IPS-15b (cell line): ENCODE results near the gene RARB.

Experiments used
- H3K27me3 ChIP-seq: one replicate; pipeline ENCODE4 v1.6.1; 2013; ENCODE audit warnings: low read length; ENCODE audit not compliant: control insufficient read depth, insufficient read depth
- H3K36me3 ChIP-seq: one replicate; pipeline ENCODE4 v1.6.1; 2013; ENCODE audit warnings: low read length; ENCODE audit not compliant: control insufficient read depth, insufficient read depth
- H3K4me1 ChIP-seq: one replicate; pipeline ENCODE4 v1.6.1; 2013; ENCODE audit warnings: mild to moderate bottlenecking, low read length; ENCODE audit not compliant: control insufficient read depth, insufficient read depth
- H3K4me3 ChIP-seq: one replicate; pipeline ENCODE4 v1.5.1; 2013; ENCODE audit warnings: low read depth, low read length
- H3K9ac ChIP-seq: one replicate; pipeline ENCODE4 v1.6.1; 2013; ENCODE audit warnings: low read depth, mild to moderate bottlenecking, low read length
- H3K9me3 ChIP-seq: one replicate; pipeline ENCODE4 v1.6.1; 2013; ENCODE audit warnings: mild to moderate bottlenecking, low read length; ENCODE audit not compliant: control insufficient read depth, insufficient read depth

The RARB gene

DNA sequence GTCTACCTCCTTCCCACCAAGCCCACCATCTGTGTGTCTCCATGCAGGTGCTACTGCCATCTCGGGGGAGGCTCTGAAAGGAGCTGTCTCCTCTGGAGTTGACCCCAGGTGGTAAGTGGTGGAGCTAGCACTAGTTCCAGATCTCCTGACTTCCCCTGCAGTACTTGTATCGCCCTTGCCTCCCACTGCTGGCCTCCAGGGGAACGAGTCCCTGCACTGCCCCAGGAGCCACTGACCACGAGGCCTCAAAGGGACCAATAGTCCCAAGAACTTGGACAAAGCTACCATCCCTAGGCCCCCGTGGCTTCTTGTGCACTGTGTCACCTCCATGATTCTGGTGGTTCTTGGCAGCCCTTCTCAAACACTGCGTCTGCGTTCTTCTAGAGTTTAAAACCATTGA, 137.7 kb downstream of the RARB start:
- Histone ChIP-seq H3K27me3 (no peaks in the 10 kb centered on the region), H3K4me3 (no peak overlapping the region), H3K36me3 (no peaks in the 10 kb centered on the region), H3K9ac (no peak overlapping the region), H3K4me1 (no peaks in the 10 kb centered on the region), H3K9me3 (no peaks in the 10 kb centered on the region)

- Histone ChIP-seq H3K9ac (no peak overlapping the region), H3K4me1 (no peaks in the 10 kb centered on the region), H3K27me3 (no peaks in the 10 kb centered on the region), H3K9me3 (no peaks in the 10 kb centered on the region), H3K4me3 (no peak overlapping the region), H3K36me3 (no peaks in the 10 kb centered on the region)
Observed at GRCh38 chr3:25566358-25566920, 138.4 kb downstream of the RARB start.

DNA sequence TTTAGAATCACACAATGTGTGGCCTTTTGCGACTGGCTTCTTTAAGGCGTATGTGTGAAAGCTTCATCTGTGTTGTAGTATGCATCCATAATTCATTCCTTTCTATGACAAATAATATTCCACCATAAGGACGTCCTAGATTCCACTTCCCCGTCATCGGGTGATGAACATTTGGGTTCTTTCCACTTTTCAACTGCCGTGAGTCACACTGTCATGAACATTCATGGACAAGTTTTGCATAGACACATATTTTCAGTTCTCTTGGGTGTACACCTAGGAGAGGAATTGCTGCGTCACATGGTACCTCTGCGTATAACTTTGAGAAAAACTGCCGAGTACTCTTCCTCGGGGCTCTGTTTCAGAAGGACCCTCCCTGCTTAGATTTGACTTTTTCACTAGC, 139.3 kb downstream of the RARB start:
- no peaks in the 10 kb centered on the region for H3K27me3 ChIP-seq
- H3K4me3 ChIP-seq: no peak overlapping the region

GRCh38 chr3:25567806-25568524, 139.9 kb downstream of the RARB start:
- Histone ChIP-seq H3K36me3 (no peaks in the 10 kb centered on the region), H3K4me3 (no peak overlapping the region), H3K9me3 (no peaks in the 10 kb centered on the region), H3K27me3 (no peaks in the 10 kb centered on the region), H3K4me1 (no peaks in the 10 kb centered on the region), H3K9ac (no peak overlapping the region)

More for the DNA sequence above, 139.3 kb downstream of the RARB start:
- H3K36me3 ChIP-seq: no peaks in the 10 kb centered on the region
- H3K9me3 ChIP-seq: no peaks in the 10 kb centered on the region
- H3K9ac ChIP-seq: no peak overlapping the region
- no peaks in the 10 kb centered on the region for H3K4me1 ChIP-seq

- Histone ChIP-seq H3K4me1 (no peaks in the 10 kb centered on the region), H3K9ac (no peak overlapping the region)
Observed at GRCh38 chr3:25568525-25569078, 140.5 kb downstream of the RARB start.

DNA sequence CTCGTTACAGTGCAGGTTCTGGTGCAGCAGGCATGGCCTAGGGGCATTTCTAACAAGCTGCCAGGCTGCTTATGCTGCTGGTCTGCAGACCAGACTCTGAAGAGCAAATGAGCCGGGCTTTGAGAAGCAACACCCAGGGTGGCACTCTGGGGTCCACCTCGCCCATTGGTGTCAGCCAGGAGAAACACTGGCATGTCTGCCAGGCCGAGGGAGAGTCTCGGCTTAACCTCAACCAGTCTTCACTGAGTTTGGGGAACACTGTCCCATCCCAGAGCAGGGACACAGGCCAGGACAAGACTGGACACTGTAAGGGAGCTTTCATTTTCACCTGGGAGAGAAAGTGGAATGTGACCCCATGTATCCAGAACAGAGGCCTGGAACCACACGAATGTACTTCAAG, 143.2 kb downstream of the RARB start:
- Histone ChIP-seq H3K4me1 (no peaks in the 10 kb centered on the region), H3K27me3 (no peaks in the 10 kb centered on the region), H3K9ac (no peak overlapping the region), H3K4me3 (no peak overlapping the region), H3K9me3 (no peaks in the 10 kb centered on the region), H3K36me3 (no peaks in the 10 kb centered on the region)

More at GRCh38 chr3:25568525-25569078, 140.5 kb downstream of the RARB start:
- H3K4me3 ChIP-seq: no peak overlapping the region
- H3K27me3 ChIP-seq: no peaks in the 10 kb centered on the region
- no peaks in the 10 kb centered on the region for H3K36me3 ChIP-seq
- no peaks in the 10 kb centered on the region for H3K9me3 ChIP-seq

DNA sequence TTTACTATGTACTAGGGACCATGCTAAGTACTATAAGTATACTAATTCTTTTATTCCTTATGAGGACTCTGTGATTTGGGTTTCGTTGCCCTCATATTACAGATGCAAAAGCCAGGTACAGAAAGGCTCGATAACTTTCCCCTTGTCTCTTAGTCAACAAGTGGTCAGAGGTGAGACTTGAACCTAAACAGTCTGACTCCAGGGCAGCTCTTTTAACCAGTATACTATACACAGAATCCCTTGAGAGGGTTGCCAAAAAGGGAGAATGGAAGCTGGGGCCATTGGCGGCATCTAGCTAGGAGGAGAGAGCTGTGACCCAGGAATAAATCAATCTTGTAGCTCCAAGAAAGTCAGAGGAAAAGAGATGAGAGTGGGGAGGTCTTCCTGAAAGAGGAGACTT, 144.3 kb downstream of the RARB start:
- no peaks in the 10 kb centered on the region for H3K4me1 ChIP-seq
- no peaks in the 10 kb centered on the region for H3K27me3 ChIP-seq
- no peak overlapping the region for H3K4me3 ChIP-seq
- H3K9ac ChIP-seq: no peak overlapping the region
- no peaks in the 10 kb centered on the region for H3K9me3 ChIP-seq
- no peaks in the 10 kb centered on the region for H3K36me3 ChIP-seq

GRCh38 chr3:25572919-25573385, 144.9 kb downstream of the RARB start:
- no peaks in the 10 kb centered on the region for H3K36me3 ChIP-seq
- H3K27me3 ChIP-seq: no peaks in the 10 kb centered on the region
- H3K9me3 ChIP-seq: no peaks in the 10 kb centered on the region
- H3K4me1 ChIP-seq: no peaks in the 10 kb centered on the region
- no peak overlapping the region for H3K9ac ChIP-seq
- no peak overlapping the region for H3K4me3 ChIP-seq

- no peak overlapping the region for H3K4me3 ChIP-seq
- no peaks in the 10 kb centered on the region for H3K4me1 ChIP-seq
- no peaks in the 10 kb centered on the region for H3K36me3 ChIP-seq
- H3K27me3 ChIP-seq: no peaks in the 10 kb centered on the region
- no peaks in the 10 kb centered on the region for H3K9me3 ChIP-seq
- no peak overlapping the region for H3K9ac ChIP-seq
Observed at GRCh38 chr3:25573386-25574171, 145.5 kb downstream of the RARB start.

DNA sequence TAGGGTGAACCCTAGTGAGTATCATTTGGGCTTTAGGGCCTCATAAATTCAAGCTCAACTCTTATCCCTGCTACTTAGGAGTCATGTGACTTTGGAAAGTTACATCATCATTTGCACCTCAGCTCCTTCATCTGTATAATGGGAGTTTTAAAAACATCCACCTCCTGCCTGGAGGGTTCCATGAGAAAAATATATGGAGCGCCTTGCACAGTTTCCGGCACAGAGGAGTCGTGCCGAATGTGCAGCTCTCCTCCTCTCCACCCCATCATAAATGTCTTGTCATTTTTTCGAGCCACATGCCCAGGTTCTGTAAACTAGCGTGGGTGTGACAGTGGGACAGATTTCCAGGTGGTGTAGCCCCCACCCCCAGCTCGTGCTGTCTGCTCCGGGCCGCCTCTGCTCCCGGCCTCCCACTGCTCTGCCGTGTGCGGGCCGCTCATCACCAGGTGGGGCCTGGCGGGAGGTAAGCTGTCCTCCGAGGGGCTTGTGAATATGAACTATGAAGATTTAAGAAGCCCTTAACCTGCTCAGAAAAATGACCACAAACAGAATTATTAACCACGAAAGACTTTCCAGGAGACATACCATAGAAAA, 146.2 kb downstream of the RARB start:
- no peaks in the 10 kb centered on the region for H3K9me3 ChIP-seq
- no peak overlapping the region for H3K9ac ChIP-seq
- H3K4me3 ChIP-seq: no peak overlapping the region
- no peaks in the 10 kb centered on the region for H3K27me3 ChIP-seq
- H3K4me1 ChIP-seq: no peaks in the 10 kb centered on the region
- no peaks in the 10 kb centered on the region for H3K36me3 ChIP-seq

DNA sequence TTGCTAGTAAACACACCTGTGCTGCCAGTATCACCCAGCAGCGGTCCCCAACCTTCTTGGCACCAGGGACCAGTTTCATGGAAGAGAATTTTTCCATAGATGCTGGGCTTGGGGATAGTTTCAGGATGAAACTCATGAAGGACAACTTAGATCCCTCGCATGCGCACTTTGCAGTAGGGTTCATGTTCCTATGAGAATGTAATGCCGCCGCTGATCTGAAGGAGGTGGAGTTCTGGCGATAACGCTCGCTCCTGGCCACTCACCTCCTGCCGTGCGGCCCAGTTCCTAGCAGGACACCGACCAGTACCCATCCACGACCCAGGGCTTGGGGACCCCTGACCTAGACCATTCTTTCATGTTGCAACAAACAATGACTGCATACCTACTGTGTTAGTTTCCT, 146.9 kb downstream of the RARB start:
- H3K36me3 ChIP-seq: no peaks in the 10 kb centered on the region
- H3K9ac ChIP-seq: no peak overlapping the region
- H3K4me3 ChIP-seq: no peak overlapping the region
- no peaks in the 10 kb centered on the region for H3K27me3 ChIP-seq
- no peaks in the 10 kb centered on the region for H3K4me1 ChIP-seq
- no peaks in the 10 kb centered on the region for H3K9me3 ChIP-seq
